ENCODE measurements around the gene OGDHL.
"Not testable (repeated sequence)": the region's sequence is repeated elsewhere in the genome, so short reads cannot be mapped to it uniquely, and the experiment has no call there.

Gene OGDHL

GRCh38 chr10:49759787-49760551, 2.2 kb downstream of the OGDHL start:
- in situ Hi-C loops (cut with HindIII; ENCODE audit: low sequenced_read_pairs), result no loop called here
- H3K4me3 ChIP-seq (ENCODE audit: low read depth, low read length), result no peak overlapping the region
- TF ChIP-seq CTCF (IDR thresholded peaks at IDR 0.05; ENCODE audit: low read depth, low read length), result no peak
- no peak for DNase-seq (ENCODE audit: low read depth, low spot score)

GRCh38 chr10:49758249-49758930, 3.7 kb downstream of the OGDHL start:
- DNase-seq (ENCODE audit: low read depth, low spot score), result no peak
- in situ Hi-C loops (cut with HindIII; ENCODE audit: low sequenced_read_pairs), result no loop called here
- TF ChIP-seq CTCF (IDR thresholded peaks at IDR 0.05; ENCODE audit: low read depth, low read length), result no peak
- H3K4me3 ChIP-seq (ENCODE audit: low read depth, low read length), result no peak overlapping the region

GRCh38 chr10:49756641-49757040, 5.5 kb downstream of the OGDHL start:
- in situ Hi-C loops (cut with HindIII; ENCODE audit: low sequenced_read_pairs), result no loop called here
- DNase-seq (ENCODE audit: low read depth, low spot score), result no peak
- no peak for TF ChIP-seq CTCF (IDR thresholded peaks at IDR 0.05; ENCODE audit: low read depth, low read length)
- no peak overlapping the region for H3K4me3 ChIP-seq (ENCODE audit: low read depth, low read length)

- no peak for TF ChIP-seq CTCF (IDR thresholded peaks at IDR 0.05; ENCODE audit: low read depth, low read length)
- no peak overlapping the region for H3K4me3 ChIP-seq (ENCODE audit: low read depth, low read length)
- in situ Hi-C loops (cut with HindIII; ENCODE audit: low sequenced_read_pairs), result no loop called here
- DNase-seq (ENCODE audit: low read depth, low spot score), result no peak
These were observed 6.1 kb downstream of the OGDHL start for GRCh38 chr10:49756031-49756430.

GRCh38 chr10:49754951-49755350, 7.2 kb downstream of the OGDHL start:
- H3K4me3 ChIP-seq (ENCODE audit: low read depth, low read length); in situ Hi-C loops (cut with HindIII; ENCODE audit: low sequenced_read_pairs); DNase-seq (ENCODE audit: low read depth, low spot score): not testable (repeated sequence)

GRCh38 chr10:49752584-49752983, 9.5 kb downstream of the OGDHL start:
- no peak for DNase-seq (ENCODE audit: low read depth, low spot score)

More at GRCh38 chr10:49752584-49752983, 9.5 kb downstream of the OGDHL start:
- in situ Hi-C loops (cut with HindIII; ENCODE audit: low sequenced_read_pairs), result no loop called here
- TF ChIP-seq CTCF (IDR thresholded peaks at IDR 0.05; ENCODE audit: low read depth, low read length), result no peak
- no peak overlapping the region for H3K4me3 ChIP-seq (ENCODE audit: low read depth, low read length)

Measured in astrocyte of the spinal cord (primary cell).